GM23338 (cell line): Measurements from ENCODE around the gene CD44. TPM values are rescaled to one million over a fixed set of nuclear protein-coding genes. Genes with fewer than 3 reads are reported as not detected.

Source experiments
- ATAC-seq: fragments of 200-7000 bp; cut with Tn5 transposase; 3 replicates; pipeline ENCODE4 v1.9.1; 2020
- DNase-seq: peaks from one replicate; pipeline ENCODE4 v3.0.0-alpha.2; 2015; ENCODE audit warnings: low spot score
- H2AFZ ChIP-seq: fragments of 200-600 bp; sonication (generic); 2 replicates; pipeline ENCODE4 v1.8.0; 2016; ENCODE audit warnings: antibody characterized with exemption, mild to moderate bottlenecking, moderate library complexity
- H3F3A ChIP-seq: fragments of 200-600 bp; sonication (generic); replicated peaks from 2 replicates; pipeline ENCODE4 v1.8.0; 2017; ENCODE audit warnings: antibody characterized with exemption, mixed run types, low read depth
- H3K27ac ChIP-seq: fragments of 200-600 bp; sonication (generic); 2 replicates; pipeline ENCODE4 v1.6.1; 2016; ENCODE audit warnings: low read depth
- H3K27me3 ChIP-seq: fragments of 200-600 bp; sonication (generic); 2 replicates; pipeline ENCODE4 v1.8.0; 2016; ENCODE audit warnings: mild to moderate bottlenecking, mixed run types, moderate library complexity; ENCODE audit not compliant: insufficient read depth
- H3K36me3 ChIP-seq: fragments of 200-600 bp; sonication (generic); 2 replicates; pipeline ENCODE4 v1.8.0; 2016; ENCODE audit warnings: mild to moderate bottlenecking; ENCODE audit not compliant: insufficient read depth
- H3K4me1 ChIP-seq: fragments of 200-600 bp; sonication (generic); 2 replicates; pipeline ENCODE4 v1.8.0; 2016; ENCODE audit warnings: mild to moderate bottlenecking, moderate library complexity; ENCODE audit not compliant: insufficient read depth
- H3K4me2 ChIP-seq: fragments of 200-600 bp; sonication (generic); 2 replicates; pipeline ENCODE4 v1.7.1; 2017; ENCODE audit warnings: mixed run types
- H3K4me3 ChIP-seq: fragments of 200-600 bp; sonication (generic); 2 replicates; pipeline ENCODE4 v1.6.1; 2016; ENCODE audit warnings: mixed run types
- H3K79me2 ChIP-seq: fragments of 200-600 bp; sonication (generic); replicated peaks from 2 replicates; pipeline ENCODE4 v1.8.0; 2017; ENCODE audit warnings: mild to moderate bottlenecking; ENCODE audit not compliant: insufficient read depth
- H3K9me2 ChIP-seq: fragments of 200-600 bp; sonication (generic); 2 replicates; pipeline ENCODE4 v1.8.0; 2017; ENCODE audit not compliant: insufficient read depth
- H4K20me1 ChIP-seq: fragments of 200-600 bp; sonication (generic); replicated peaks from 2 replicates; pipeline ENCODE4 v1.8.0; 2017; ENCODE audit warnings: mild to moderate bottlenecking; ENCODE audit not compliant: insufficient read depth
- H3K27ac Mint-ChIP-seq: 2 replicates; pipeline ENCODE4 v1.8.0; 2020; ENCODE audit warnings: inconsistent platforms, mild to moderate bottlenecking, moderate library complexity, mixed read lengths
- H3K27me3 Mint-ChIP-seq: 3 replicates; pipeline ENCODE4 v1.8.0; 2022; ENCODE audit warnings: low read depth, mild to moderate bottlenecking, moderate library complexity, mixed read lengths, inconsistent platforms; ENCODE audit not compliant: insufficient read depth, poor library complexity
- H3K36me3 Mint-ChIP-seq: 3 replicates; pipeline ENCODE4 v1.8.0; 2021; ENCODE audit warnings: low read depth, mild to moderate bottlenecking, inconsistent platforms, moderate library complexity, mixed read lengths
- H3K4me1 Mint-ChIP-seq: 3 replicates; pipeline ENCODE4 v1.8.0; 2020; ENCODE audit warnings: mild to moderate bottlenecking, inconsistent platforms, mixed read lengths
- H3K4me3 Mint-ChIP-seq: 3 replicates; pipeline ENCODE4 v1.8.0; 2021; ENCODE audit warnings: moderate library complexity, mild to moderate bottlenecking, inconsistent platforms, mixed read lengths
- H3K9me3 Mint-ChIP-seq: 3 replicates; pipeline ENCODE4 v1.8.0; 2020; ENCODE audit warnings: moderate library complexity, mild to moderate bottlenecking, inconsistent platforms, mixed read lengths
- EZH2phosphoT487 ChIP-seq: fragments of 200-600 bp; sonication (generic); IDR thresholded peaks from one replicate; pipeline ENCODE4 v1.8.1; 2018; ENCODE audit warnings: antibody characterized with exemption; ENCODE audit not compliant: unreplicated experiment
- JUNB ChIP-seq: IDR thresholded peaks from one replicate; pipeline ENCODE4 v1.6.1; 2016; ENCODE audit warnings: antibody characterized with exemption; ENCODE audit not compliant: unreplicated experiment
- NANOG ChIP-seq: IDR thresholded peaks from 2 replicates; pipeline ENCODE4 v1.6.1; 2016; ENCODE audit warnings: antibody characterized with exemption, borderline replicate concordance
- POLR2AphosphoS5 ChIP-seq: IDR thresholded peaks from 2 replicates; pipeline ENCODE4 v1.6.1; 2016; ENCODE audit warnings: antibody characterized with exemption, low read depth
- REST ChIP-seq: IDR thresholded peaks from one replicate; pipeline ENCODE4 v1.6.1; 2018; ENCODE audit warnings: antibody characterized with exemption; ENCODE audit not compliant: unreplicated experiment
- ZNF114 ChIP-seq: fragments of 250-450 bp; sonication (Bioruptor Pico); IDR thresholded peaks from 2 replicates; pipeline ENCODE4 v1.5.0; 2020; ENCODE audit warnings: mild to moderate bottlenecking, moderate library complexity
- ZNF331 ChIP-seq: fragments of 250-450 bp; sonication (Bioruptor Pico); IDR thresholded peaks from 2 replicates; pipeline ENCODE4 v1.5.0; 2020; ENCODE audit warnings: low read depth, mild to moderate bottlenecking, moderate library complexity
- polyA plus RNA-seq: library from polyadenylated mRNA; unstranded; fragments of >200 nt; fragmentation: Nextera tagmentation; extraction: Ambion mirVana; gene quantifications from 2 replicates; pipeline ENCODE4 v1.2.1, GENCODE V29; 2016
- total RNA-seq: library from RNA; depleted of rRNA; stranded (reverse); fragments of >200 nt; shearing (Covaris generic); gene quantifications from 2 replicates; pipeline ENCODE4 v1.2.3, GENCODE V29; 2014
- TF ChIP-seq, protein P1 (sequence below): IDR thresholded peaks from 2 replicates; pipeline ENCODE4 v1.6.1; 2016; ENCODE audit warnings: antibody characterized with exemption
- TF ChIP-seq, protein P2 (sequence below), 2 experiments: fragments of 200-600 bp in 1 of 2; sonication (generic) in 1 of 2; conservative IDR thresholded peaks; 2 replicates each; pipeline versions ENCODE4 v1.5.1 to v1.6.1; 2016 to 2017; ENCODE audit warnings: antibody characterized with exemption in 2 of 2, low read depth in 2 of 2, mild to moderate bottlenecking in 2 of 2, moderate library complexity in 1 of 2

The CD44 gene
- total and polyA plus RNA-seq, 2 experiments from 2014 or later, result 4.0 to 10.1 TPM

DNA sequence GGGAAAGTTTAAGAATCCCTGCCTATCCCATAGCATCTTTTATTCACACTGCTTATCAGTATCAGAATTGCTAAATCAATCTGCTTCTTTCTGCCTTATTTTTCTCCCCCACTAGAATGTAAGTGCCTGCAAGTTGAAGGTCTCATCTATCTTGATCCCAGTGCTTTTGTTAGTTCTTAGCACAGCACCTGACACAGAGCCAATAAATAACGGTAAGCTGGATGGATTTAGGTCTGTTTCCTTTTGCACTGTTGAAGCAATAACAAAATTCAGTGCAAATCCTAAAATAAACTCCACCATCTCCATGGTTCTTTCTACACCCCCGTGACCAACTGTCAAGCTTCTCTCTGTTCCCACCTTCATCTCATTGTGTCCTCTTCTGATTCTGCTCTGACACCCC is 36.7 kb upstream of the CD44 start (continued):
- TF ChIP-seq REST, result no peak

GRCh38 chr11:35103366-35104208 is 35.4 kb upstream of the CD44 start:
- Histone ChIP-seq H4K20me1 (no peaks in the 10 kb centered on the region), H3F3A (no peaks in the 10 kb centered on the region), H3K9me2 (peaks cover 43% of the 10 kb centered on the region), H3K4me2 (no peak overlapping the region), H3K4me3 (no peak overlapping the region), H3K36me3 (no peaks in the 10 kb centered on the region), H3K4me1 (no peaks in the 10 kb centered on the region), H3K79me2 (no peaks in the 10 kb centered on the region), H3K27ac (no peak overlapping the region), H3K27me3 (no peaks in the 10 kb centered on the region), H2AFZ (no peak overlapping the region)
- no peak for DNase-seq
- ATAC-seq, result no peak
- Mint-ChIP-seq H3K27me3 (peaks cover 2% of the 10 kb centered on the region), H3K36me3 (no peaks in the 10 kb centered on the region), H3K4me3 (no peak overlapping the region), H3K4me1 (no peaks in the 10 kb centered on the region), H3K27ac (no peak overlapping the region), H3K9me3 (peaks cover under 1% of the 10 kb centered on the region; the same call in 1 of the 3 replicates)
- TF ChIP-seq, protein P1, sequence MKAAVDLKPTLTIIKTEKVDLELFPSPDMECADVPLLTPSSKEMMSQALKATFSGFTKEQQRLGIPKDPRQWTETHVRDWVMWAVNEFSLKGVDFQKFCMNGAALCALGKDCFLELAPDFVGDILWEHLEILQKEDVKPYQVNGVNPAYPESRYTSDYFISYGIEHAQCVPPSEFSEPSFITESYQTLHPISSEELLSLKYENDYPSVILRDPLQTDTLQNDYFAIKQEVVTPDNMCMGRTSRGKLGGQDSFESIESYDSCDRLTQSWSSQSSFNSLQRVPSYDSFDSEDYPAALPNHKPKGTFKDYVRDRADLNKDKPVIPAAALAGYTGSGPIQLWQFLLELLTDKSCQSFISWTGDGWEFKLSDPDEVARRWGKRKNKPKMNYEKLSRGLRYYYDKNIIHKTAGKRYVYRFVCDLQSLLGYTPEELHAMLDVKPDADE, result no peak
- TF ChIP-seq, protein P2, sequence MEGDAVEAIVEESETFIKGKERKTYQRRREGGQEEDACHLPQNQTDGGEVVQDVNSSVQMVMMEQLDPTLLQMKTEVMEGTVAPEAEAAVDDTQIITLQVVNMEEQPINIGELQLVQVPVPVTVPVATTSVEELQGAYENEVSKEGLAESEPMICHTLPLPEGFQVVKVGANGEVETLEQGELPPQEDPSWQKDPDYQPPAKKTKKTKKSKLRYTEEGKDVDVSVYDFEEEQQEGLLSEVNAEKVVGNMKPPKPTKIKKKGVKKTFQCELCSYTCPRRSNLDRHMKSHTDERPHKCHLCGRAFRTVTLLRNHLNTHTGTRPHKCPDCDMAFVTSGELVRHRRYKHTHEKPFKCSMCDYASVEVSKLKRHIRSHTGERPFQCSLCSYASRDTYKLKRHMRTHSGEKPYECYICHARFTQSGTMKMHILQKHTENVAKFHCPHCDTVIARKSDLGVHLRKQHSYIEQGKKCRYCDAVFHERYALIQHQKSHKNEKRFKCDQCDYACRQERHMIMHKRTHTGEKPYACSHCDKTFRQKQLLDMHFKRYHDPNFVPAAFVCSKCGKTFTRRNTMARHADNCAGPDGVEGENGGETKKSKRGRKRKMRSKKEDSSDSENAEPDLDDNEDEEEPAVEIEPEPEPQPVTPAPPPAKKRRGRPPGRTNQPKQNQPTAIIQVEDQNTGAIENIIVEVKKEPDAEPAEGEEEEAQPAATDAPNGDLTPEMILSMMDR (conservative IDR thresholded peaks at IDR 0.05; ENCODE audit: low read depth in 2 of 2), result no peak
- TF ChIP-seq POLR2AphosphoS5 (no peak), ZNF331 (no peak), ZNF114 (CRISPR knock-in tag) (no peak), NANOG (no peak), JUNB (no peak), REST (no peak), EZH2phosphoT487 (no peak)
